Esophagus mucosa (tissue), 1 donor: ENCODE data around the gene FMNL2. TPM values are rescaled to one million over a fixed set of nuclear protein-coding genes. Genes with fewer than 3 reads are reported as not detected.
A peak's percentile ranks its signal among the peaks of the same experiment; 100 is the strongest.
"Not testable (repeated sequence)": the region's sequence is repeated elsewhere in the genome, so short reads cannot be mapped to it uniquely, and the experiment has no call there.

Source experiments
- ATAC-seq: fragments of 200-7000 bp; cut with Tn5 transposase; one replicate; pipeline ENCODE4 v1.9.1; 2020
- total RNA-seq: library from RNA; stranded (reverse); gene quantifications from one replicate; pipeline ENCODE4 v1.2.4, GENCODE V29; 2023
- donor health status: DM: yes; HTN: yes; CAD: no.

Gene FMNL2
- 12.4 TPM for total RNA-seq

- peak; percentile 86 for ATAC-seq
Measured at GRCh38 chr2:152335016-152335725, at the start of gene FMNL2. Gene FMNL2 (plus strand): TSS chr2:152335174.

- no peak for ATAC-seq
Measured at GRCh38 chr2:152292991-152293390, 42.0 kb upstream of the FMNL2 start.

DNA sequence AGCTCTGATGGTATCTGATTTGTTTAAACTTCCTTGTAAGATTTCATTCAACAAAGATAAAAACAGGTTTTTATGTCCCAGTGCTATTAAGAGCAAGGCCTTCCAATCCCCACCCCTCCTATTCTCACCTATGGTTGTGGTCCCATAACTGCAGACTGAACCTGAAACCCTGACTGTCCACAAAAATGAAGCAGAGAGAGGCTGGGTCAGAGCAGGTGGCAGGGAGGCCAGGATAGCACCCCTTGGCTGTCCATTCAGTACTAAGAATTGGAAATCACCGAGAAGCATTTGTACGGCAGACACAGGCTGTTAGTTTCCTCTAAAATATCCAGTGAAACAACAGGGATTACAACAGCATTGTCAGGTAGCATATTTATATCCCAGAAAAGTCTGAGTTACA lies 37.3 kb upstream of the FMNL2 start:
- ATAC-seq = no peak

DNA sequence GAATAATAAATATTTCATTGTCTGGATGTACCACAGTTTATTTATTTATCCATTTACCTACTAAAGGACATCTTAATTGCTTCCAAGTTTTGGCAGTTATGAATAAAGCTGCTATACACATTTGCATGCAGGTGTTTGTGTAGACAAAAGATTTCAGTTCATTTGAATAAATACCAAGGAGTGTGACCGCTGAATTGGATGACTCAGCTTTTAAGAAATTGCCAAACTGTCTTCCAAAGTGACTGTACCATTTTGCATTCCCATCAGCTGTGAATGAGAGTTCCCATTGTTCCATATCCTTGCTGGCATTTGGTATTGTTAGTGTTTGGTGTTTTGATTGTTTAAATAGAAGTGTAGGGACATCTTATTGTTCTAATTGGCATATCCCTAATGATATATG lies 36.2 kb upstream of the FMNL2 start:
- peak; percentile 41 for ATAC-seq

- no peak for ATAC-seq
Measured at GRCh38 chr2:152301131-152301530, 33.8 kb upstream of the FMNL2 start.

DNA sequence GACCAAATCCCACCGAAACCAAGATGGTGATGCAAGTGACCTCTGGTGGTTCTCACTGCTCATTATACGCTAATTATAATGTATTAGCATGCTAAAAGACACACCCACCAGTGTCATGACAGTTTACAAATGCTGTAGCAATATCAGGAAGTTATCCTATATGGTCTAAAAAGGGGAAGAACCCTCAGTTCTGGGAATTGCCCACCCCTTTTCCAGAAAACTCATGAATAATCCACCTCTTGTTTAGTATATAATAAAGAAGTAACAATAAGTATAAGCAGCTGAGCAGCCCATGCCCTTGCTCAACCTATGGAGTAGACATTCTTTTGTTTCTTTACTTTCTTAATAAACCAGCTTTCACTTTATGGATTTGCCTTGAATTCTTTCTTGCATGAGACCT lies 31.0 kb upstream of the FMNL2 start:
- no peak for ATAC-seq

DNA sequence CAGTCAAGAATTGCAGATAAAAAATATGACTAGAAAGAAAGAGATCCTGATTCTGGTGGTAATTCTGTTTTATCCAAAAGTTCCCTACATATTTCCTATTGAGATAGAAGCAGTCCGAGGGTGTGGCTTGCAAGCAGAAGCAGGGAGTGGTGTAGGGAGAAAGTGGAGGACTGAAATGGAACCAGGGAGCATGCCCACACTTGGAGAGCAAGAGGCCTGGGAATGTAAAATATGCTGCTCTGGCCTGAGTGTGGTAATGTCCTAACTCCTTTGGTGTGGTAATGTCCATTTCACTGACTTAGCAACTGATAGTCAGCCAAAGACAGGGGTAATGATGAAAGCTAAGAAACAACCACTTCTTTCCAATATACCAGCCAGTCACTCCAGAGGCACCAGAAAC lies 30.1 kb upstream of the FMNL2 start:
- no peak for ATAC-seq

DNA sequence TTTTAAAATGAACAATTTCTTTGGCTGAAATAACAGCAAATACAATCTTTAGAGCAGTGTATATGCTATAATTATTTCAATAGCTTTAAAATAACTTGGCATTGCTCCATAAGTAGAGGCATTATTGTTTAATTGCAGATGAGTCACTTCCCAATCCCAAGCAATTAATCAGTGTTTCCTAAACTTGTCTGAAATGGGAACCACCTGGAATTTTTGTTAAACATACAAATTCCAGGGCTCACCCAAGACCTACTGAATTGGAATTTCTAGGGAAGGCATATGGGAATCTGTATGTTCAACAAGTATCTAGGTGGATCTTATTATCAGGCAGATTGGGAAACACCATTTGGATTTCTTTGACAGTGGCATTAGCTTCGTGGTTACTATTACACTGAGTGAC lies 27.1 kb upstream of the FMNL2 start:
- ATAC-seq = no peak

DNA sequence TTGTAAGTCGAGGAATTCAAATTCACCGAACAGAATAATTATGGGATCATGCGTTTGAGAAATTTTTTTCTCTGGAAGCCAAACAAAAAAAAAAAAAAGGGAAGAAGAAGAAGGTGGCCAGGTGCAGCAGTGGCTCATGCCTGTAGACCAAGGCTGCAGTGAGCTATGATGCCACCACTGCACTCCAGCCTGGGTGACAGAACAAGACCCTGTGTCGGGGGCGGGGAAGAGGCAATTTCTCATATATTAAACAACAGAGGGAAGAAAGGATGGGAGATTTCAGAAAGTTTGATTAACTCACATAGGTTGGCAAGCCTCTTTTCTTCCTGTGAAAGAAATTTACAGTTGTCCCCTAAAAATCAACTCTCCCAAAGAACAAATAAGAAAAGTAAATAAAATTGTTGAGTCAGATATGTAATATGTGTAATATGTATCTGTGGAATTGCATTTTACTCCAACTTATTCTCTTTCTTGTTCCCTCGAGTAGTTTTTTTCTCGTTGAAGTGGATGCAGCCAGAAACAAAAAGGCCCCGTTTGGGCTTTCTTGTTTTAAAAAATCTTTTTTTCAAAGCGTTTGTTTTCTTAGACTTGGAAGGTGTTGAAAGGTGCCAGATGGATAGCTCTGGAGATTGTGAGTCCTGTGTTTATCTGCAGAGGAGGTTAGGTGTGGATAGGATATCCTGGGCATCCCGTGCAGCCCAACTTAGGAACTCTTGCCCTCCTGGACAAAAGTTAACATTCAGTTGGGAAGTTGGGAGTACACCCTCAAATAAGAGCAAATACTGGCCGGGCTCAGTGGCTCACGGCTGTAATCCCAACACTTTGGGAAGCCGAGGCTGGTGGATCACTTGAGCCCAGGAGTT lies 25.4 kb upstream of the FMNL2 start:
- no peak for ATAC-seq

DNA sequence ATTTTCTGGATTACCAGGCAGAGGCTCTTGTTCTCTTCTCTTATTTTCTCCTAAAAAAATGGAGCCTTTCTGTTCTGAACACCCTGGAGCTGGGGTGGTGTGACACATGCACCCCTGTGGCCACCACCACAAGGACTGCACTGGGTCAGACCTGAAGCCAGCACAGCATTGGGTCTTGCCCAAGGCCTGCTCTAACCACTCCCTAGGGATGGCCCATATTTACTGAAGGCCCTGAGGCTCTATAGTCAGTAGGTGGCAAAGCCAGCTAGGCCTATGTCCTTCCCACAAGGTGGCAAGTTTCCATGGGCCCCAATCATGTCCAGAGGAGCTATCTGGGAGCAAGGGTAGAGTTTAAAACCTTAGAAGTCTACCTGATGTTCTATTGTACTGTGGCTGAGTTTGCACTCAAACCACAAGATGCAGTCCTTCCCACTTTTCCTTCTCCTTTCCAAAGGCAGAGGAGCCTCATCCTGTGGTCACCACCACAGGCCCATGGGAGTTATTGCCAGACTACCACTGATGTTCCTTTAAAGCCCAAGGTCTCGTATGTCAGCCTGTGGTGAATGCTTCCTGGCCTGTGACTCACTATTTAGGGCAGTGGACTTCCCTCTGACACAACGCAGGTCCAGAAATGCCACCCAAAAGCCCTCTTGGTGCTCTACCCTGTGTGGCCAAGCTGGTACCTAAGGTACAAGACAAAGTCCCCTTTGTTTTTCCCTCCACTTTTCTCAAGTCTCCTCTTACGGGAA lies 15.0 kb upstream of the FMNL2 start:
- ATAC-seq = no peak

DNA sequence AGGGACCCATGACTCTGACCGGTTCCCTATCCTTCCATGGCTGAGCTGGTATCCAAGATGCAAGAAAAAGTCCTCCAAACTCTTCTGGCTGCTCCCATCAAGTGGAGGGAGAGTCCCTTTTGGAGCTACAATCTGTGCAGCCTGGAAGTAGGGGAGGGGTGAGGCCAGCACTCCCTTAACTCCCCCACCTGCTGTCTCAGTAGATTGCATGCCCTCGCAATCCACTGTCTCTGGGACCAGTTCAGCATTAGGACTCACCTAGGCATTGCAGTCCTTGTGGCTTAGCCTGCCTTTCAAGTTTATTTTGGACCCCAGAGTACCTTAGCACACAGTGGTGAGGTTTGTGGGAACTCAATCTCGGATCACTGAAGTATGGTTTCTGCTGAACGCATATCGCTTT lies 14.2 kb upstream of the FMNL2 start:
- no peak for ATAC-seq

GRCh38 chr2:152322222-152322621 lies 12.8 kb upstream of the FMNL2 start:
- ATAC-seq = no peak

GRCh38 chr2:152325126-152325525 lies 9.8 kb upstream of the FMNL2 start:
- not testable (repeated sequence) for ATAC-seq

- no peak for ATAC-seq
Measured at GRCh38 chr2:152326710-152327109, 8.3 kb upstream of the FMNL2 start.

DNA sequence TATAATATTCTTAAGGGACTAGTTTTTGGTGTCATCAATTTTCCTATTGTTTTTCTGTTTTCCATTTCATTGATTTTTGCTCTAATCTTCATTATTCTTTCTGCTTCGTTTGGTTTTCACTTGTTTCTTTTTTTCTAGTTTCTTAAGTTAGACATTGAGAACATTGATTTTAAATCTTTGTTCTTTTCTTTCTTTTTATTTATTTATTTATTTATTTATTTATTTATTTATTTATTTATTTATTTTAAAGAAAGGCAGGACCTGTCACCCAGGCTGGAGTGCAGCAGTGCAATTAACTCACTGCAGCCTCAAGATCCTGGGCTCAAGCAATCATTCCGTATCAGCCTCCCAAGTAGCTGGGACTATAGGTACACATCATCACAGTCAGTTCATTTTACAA lies 7.0 kb upstream of the FMNL2 start:
- no peak for ATAC-seq

DNA sequence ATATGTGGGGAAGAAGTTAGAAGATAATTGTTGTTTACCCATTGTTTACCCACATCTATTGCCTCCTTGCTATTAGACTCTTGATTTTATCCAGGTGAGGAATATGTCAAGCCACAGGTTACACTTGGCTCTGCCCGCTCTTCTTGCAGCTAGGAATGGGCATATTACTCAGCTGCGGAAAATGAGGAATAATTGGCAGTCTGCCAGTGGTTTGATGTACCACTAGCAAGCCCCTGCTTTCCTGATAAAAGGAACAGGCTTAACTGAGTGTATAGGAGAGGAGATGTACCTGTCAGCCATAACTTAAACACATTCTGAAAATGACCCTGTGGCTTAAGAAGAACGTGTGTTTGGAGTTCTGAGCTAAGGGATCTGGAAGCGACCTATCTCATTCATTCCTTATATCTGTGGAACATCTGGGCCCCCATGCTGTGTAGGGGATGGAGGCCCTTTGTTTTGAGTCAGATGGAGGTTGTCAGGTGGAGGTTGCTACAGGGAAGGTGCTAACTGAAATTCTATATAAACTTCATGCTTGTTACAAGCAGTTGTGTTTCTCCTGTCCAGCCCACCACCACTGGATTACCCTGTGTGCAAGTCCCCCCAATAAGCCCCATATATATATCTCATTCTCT lies 4.6 kb upstream of the FMNL2 start:
- ATAC-seq = no peak

GRCh38 chr2:152334701-152335015 lies 316 bp upstream of the FMNL2 start:
- no peak for ATAC-seq

- peak; percentile 38 for ATAC-seq
Measured at GRCh38 chr2:152335726-152336118, 748 bp downstream of the FMNL2 start.

DNA sequence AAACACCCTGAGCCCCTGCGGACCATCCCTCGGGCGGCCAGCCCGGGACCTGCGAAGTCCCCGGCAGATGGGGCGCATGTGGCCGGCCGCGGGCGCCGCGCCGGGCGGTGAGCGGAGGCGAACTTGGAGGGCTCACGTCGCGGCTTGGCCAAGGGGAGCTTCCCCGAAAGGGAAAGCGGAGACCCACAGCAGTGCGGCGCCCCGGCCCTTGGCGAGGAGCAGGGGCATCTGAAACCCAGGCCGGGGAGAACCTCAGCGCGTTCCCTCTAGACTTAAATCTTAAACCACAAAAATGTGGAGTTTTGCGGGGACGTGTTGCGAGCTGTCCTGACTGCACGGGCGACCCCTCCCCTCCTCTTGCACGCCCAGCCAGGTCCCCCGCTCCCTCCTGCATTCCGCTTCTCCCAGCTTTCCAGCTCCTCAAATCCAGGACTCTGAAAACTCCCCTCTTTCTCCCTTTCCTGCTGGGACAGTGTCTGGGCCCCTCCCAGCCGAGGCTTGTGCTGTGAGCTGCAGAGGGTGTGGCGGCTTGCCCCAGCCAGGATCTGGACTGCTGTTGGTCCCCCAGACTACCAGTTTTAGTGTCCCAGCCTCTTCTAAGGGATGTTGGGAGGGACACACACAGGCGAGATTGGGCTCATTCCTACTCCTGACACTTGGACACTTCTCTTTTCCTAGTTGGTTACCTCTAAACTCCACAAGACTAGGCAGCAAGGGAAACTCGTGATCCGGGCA lies 1.3 kb downstream of the FMNL2 start:
- peak; percentile 66 for ATAC-seq

DNA sequence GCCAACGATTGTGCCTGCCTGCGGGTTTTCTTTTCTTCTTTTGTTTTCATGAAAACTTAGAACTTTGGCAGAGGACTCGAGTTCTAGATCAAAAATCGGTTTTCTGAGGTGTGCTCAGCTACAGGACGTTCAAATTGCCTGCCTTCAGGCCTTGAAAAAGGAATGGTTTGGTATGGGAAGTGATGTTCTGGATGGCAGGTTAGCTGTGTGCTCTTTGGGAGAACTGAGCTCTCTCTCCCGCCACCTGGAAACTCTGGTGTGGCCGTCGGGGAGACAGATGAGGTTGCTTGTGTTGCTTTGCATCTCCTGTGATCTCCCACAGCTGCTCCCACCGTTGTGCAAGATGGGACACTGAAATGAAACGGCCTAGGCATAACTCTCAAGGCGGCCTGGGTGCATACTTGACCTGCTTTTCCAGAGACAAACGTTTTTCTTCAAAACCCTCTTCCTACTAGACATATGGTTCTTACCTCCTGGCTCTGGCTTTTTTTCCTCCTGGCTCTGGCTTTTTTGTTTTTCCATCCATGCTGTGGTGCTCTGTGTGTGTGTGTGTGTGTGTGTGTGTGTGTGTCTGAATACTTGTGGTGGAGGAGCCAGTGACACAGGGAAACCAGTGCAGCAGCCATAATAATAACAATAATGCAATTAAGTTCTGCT lies 2.0 kb downstream of the FMNL2 start:
- ATAC-seq = no peak

DNA sequence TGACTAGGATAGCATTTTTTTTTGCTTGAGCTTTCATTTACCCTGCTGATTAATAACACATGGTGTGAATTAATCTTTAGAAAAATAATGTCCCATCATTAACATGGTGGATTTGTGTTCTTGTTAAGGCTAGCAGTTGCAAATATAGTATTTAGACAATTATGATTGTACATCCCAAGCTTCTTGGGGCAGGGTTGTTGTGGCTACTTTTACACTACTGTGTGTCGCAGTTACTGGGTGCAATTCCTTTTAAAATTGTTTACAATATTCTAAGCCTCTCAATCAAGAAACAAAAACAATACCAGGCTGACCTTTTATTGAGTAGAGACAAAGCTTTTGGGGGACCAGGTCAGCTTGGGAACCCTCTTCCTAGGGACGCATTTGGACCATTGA lies 2.5 kb downstream of the FMNL2 start:
- no peak for ATAC-seq
